ENCODE measurements around the gene SLC5A4. TPM values are rescaled to one million over a fixed set of nuclear protein-coding genes. Genes with fewer than 3 reads are reported as not detected.
"Not testable (repeated sequence)": the region's sequence is repeated elsewhere in the genome, so short reads cannot be mapped to it uniquely, and the experiment has no call there.

Gene SLC5A4
- not detected in 2 replicates for total RNA-seq (2014; rRNA removed; shearing (Covaris generic); ENCODE audit: low replicate concordance)

- Histone ChIP-seq H3K4me3 (no peak within 1 kb of the TSS), H3K9me3 (no peaks in the 10 kb centered on the region), H3K27me3 (peaks cover 3% of the 10 kb centered on the region; the same call in 1 of the 2 replicates), H3K36me3 (no peaks in the 10 kb centered on the region)
- no peak for DNase-seq
Measured at GRCh38 chr22:32255217-32255616, at the start of gene SLC5A4. TSS of gene SLC5A4 (minus strand) at chr22:32255347. CDS start at chr22:32255329, 18 bp downstream.

GRCh38 chr22:32293921-32294320 is 38.8 kb upstream of the SLC5A4 start:
- DNase-seq, H3K36me3 ChIP-seq, H3K4me3 ChIP-seq, H3K27me3 ChIP-seq, H3K9me3 ChIP-seq: not testable (repeated sequence)

- Histone ChIP-seq H3K36me3 (no peaks in the 10 kb centered on the region), H3K9me3 (no peaks in the 10 kb centered on the region), H3K27me3 (peaks cover 2% of the 10 kb centered on the region), H3K4me3 (no peak overlapping the region)
- DNase-seq, result no peak
Measured at GRCh38 chr22:32286290-32286840, 31.2 kb upstream of the SLC5A4 start.

- DNase-seq, result peak; percentile 46
- Histone ChIP-seq H3K4me3 (no peak overlapping the region), H3K9me3 (no peaks in the 10 kb centered on the region), H3K27me3 (peaks cover 8% of the 10 kb centered on the region), H3K36me3 (no peaks in the 10 kb centered on the region)
Measured at GRCh38 chr22:32281072-32281471, 25.9 kb upstream of the SLC5A4 start.

- not testable (repeated sequence) for H3K9me3 ChIP-seq, H3K36me3 ChIP-seq, H3K27me3 ChIP-seq, H3K4me3 ChIP-seq, DNase-seq
Measured at GRCh38 chr22:32275353-32275752, 20.2 kb upstream of the SLC5A4 start.

- H3K4me3 ChIP-seq, result no peak overlapping the region
Measured at GRCh38 chr22:32271389-32271788, 16.2 kb upstream of the SLC5A4 start.

GRCh38 chr22:32270641-32271369 is 15.7 kb upstream of the SLC5A4 start:
- no peak for DNase-seq

More at GRCh38 chr22:32271389-32271788, 16.2 kb upstream of the SLC5A4 start:
- peaks cover 2% of the 10 kb centered on the region; the same call in 1 of the 2 replicates for H3K27me3 ChIP-seq
- no peaks in the 10 kb centered on the region for H3K36me3 ChIP-seq
- no peak for DNase-seq
- H3K9me3 ChIP-seq, result no peaks in the 10 kb centered on the region

GRCh38 chr22:32269316-32269715 is 14.2 kb upstream of the SLC5A4 start:
- no peak for DNase-seq
- Histone ChIP-seq H3K4me3 (no peak overlapping the region), H3K36me3 (no peaks in the 10 kb centered on the region), H3K27me3 (no peaks in the 10 kb centered on the region), H3K9me3 (no peaks in the 10 kb centered on the region)

More at GRCh38 chr22:32270641-32271369, 15.7 kb upstream of the SLC5A4 start:
- H3K4me3 ChIP-seq, result no peak overlapping the region
- H3K27me3 ChIP-seq, result peaks cover 2% of the 10 kb centered on the region; the same call in 1 of the 2 replicates
- no peaks in the 10 kb centered on the region for H3K9me3 ChIP-seq
- no peaks in the 10 kb centered on the region for H3K36me3 ChIP-seq

GRCh38 chr22:32267011-32267410 is 11.9 kb upstream of the SLC5A4 start:
- H3K27me3 ChIP-seq, result no peaks in the 10 kb centered on the region
- no peaks in the 10 kb centered on the region for H3K36me3 ChIP-seq
- no peak overlapping the region for H3K4me3 ChIP-seq
- no peaks in the 10 kb centered on the region for H3K9me3 ChIP-seq
- no peak for DNase-seq

GRCh38 chr22:32265882-32266767 is 11.0 kb upstream of the SLC5A4 start:
- Histone ChIP-seq H3K4me3 (no peak overlapping the region), H3K9me3 (no peaks in the 10 kb centered on the region), H3K27me3 (no peaks in the 10 kb centered on the region), H3K36me3 (no peaks in the 10 kb centered on the region)
- DNase-seq, result peak; percentile 52

GRCh38 chr22:32263678-32264077 is 8.5 kb upstream of the SLC5A4 start:
- DNase-seq, H3K36me3 ChIP-seq, H3K9me3 ChIP-seq, H3K27me3 ChIP-seq, H3K4me3 ChIP-seq: not testable (repeated sequence)

- Histone ChIP-seq H3K4me3 (no peak overlapping the region), H3K36me3 (no peaks in the 10 kb centered on the region), H3K27me3 (peaks cover 3% of the 10 kb centered on the region; the same call in 1 of the 2 replicates), H3K9me3 (no peaks in the 10 kb centered on the region)
- no peak for DNase-seq
Measured at GRCh38 chr22:32261306-32261705, 6.2 kb upstream of the SLC5A4 start.

- Histone ChIP-seq H3K36me3 (no peaks in the 10 kb centered on the region), H3K9me3 (no peaks in the 10 kb centered on the region), H3K4me3 (no peak overlapping the region), H3K27me3 (peaks cover 3% of the 10 kb centered on the region; the same call in 1 of the 2 replicates)
- no peak for DNase-seq
Measured at GRCh38 chr22:32258791-32259190, 3.6 kb upstream of the SLC5A4 start.

- DNase-seq, result no peak
- Histone ChIP-seq H3K27me3 (peaks cover 3% of the 10 kb centered on the region; the same call in 1 of the 2 replicates), H3K36me3 (no peaks in the 10 kb centered on the region), H3K4me3 (no peak overlapping the region), H3K9me3 (no peaks in the 10 kb centered on the region)
Measured at GRCh38 chr22:32255726-32256125, 579 bp upstream of the SLC5A4 start.

GRCh38 chr22:32249231-32249630 is 5.9 kb downstream of the SLC5A4 start:
- H3K9me3 ChIP-seq, result no peaks in the 10 kb centered on the region
- no peaks in the 10 kb centered on the region for H3K36me3 ChIP-seq
- no peak overlapping the region for H3K4me3 ChIP-seq
- no peaks in the 10 kb centered on the region for H3K27me3 ChIP-seq
- no peak for DNase-seq

- H3K4me3 ChIP-seq, result no peak overlapping the region
- H3K9me3 ChIP-seq, result no peaks in the 10 kb centered on the region
- H3K36me3 ChIP-seq, result no peaks in the 10 kb centered on the region
- no peak for DNase-seq
- H3K27me3 ChIP-seq, result peaks cover 1% of the 10 kb centered on the region; the same call in 1 of the 2 replicates
Measured at GRCh38 chr22:32248276-32248675, 6.9 kb downstream of the SLC5A4 start.

GRCh38 chr22:32246166-32246565 is 9.0 kb downstream of the SLC5A4 start:
- no peak for DNase-seq
- Histone ChIP-seq H3K36me3 (no peaks in the 10 kb centered on the region), H3K27me3 (peaks cover 8% of the 10 kb centered on the region), H3K9me3 (no peaks in the 10 kb centered on the region), H3K4me3 (no peak overlapping the region)
